K562 (cell line): ENCODE results near the gene PRR11. TPM values are rescaled to one million over a fixed set of nuclear protein-coding genes. Genes with fewer than 3 reads are reported as not detected.

ENCODE experiments used
- ARNT ChIP-seq, 2 experiments: fragments of 450-650 bp; IDR thresholded peaks; 2 replicates each; pipeline ENCODE4 v1.6.1; 2016; ENCODE audit warnings: mild to moderate bottlenecking in 1 of 2
- NFXL1 ChIP-seq: fragments of 450-650 bp; formaldehyde crosslinking; IDR thresholded peaks from 2 replicates; pipeline ENCODE4 v1.4.0; 2021; ENCODE audit warnings: mild to moderate bottlenecking
- RNF2 ChIP-seq: sonication (generic); IDR thresholded peaks from 2 replicates; pipeline ENCODE4 v1.6.1; 2016
- TAF1 ChIP-seq: IDR thresholded peaks from 2 replicates; pipeline ENCODE4 v1.6.1; 2011; ENCODE audit warnings: mild to moderate bottlenecking, low read length, moderate library complexity; ENCODE audit not compliant: insufficient read depth, control insufficient read depth, severe bottlenecking; ENCODE audit errors: extremely low read depth
- XRCC5 ChIP-seq: fragments of 200-400 bp; formaldehyde crosslinking; IDR thresholded peaks from 2 replicates; pipeline ENCODE4 v1.6.1; 2017; ENCODE audit warnings: low read depth, mild to moderate bottlenecking, low read length
- ZNF224 ChIP-seq: sonication (generic); formaldehyde crosslinking; IDR thresholded peaks from 2 replicates; pipeline ENCODE4 v1.8.0; 2022; ENCODE audit warnings: mild to moderate bottlenecking, missing genetic modification reagents
- ZNF561 ChIP-seq: fragments of 450-650 bp; formaldehyde crosslinking; conservative IDR thresholded peaks from 2 replicates; pipeline ENCODE4 v1.4.0; 2020; ENCODE audit warnings: mild to moderate bottlenecking, moderate library complexity
- polyA plus RNA-seq, 8 experiments: library from polyadenylated mRNA; depleted of rRNA in 4 of 8; stranded (reverse) in 5 of 8; unstranded in 3 of 8; fragments of >200 nt; fragmentation: Nextera tagmentation in 2 of 8; fragmentation: Illumina TruSeq in 1 of 8; extraction: Ambion mirVana in 2 of 8; extraction: Trizol in 1 of 8; gene quantifications; 2 replicates each; pipeline versions ENCODE4 v1.2.1 to v1.2.3, GENCODE V29; 2011 to 2014; ENCODE audit warnings: inconsistent platforms in 1 of 8, missing spikeins in 1 of 8
- total RNA-seq, 7 experiments: library from RNA; depleted of rRNA in 6 of 7; stranded (reverse); fragments of >200 nt in 6 of 7; fragmentation: Illumina TruSeq in 2 of 7; extraction: Trizol in 2 of 7; gene quantifications; 2 replicates each; pipeline versions ENCODE4 v1.2.1 to v1.2.3, GENCODE V29; 2011 to 2021; ENCODE audit warnings: low replicate concordance in 1 of 7
- TF ChIP-seq, protein P1 (sequence below): fragments of 450-650 bp; IDR thresholded peaks from 2 replicates; pipeline ENCODE4 v1.6.1; 2016; ENCODE audit warnings: mild to moderate bottlenecking, moderate library complexity
- TF ChIP-seq, protein P2 (sequence below), 2 experiments: IDR thresholded peaks; 2 replicates each; pipeline ENCODE4 v1.6.1; 2011; ENCODE audit warnings: borderline replicate concordance in 1 of 2, control low read depth in 1 of 2, low read depth in 1 of 2, low read length in 1 of 2, mild to moderate bottlenecking in 1 of 2, mixed read lengths in 1 of 2, moderate library complexity in 1 of 2; ENCODE audit not compliant: insufficient read depth in 1 of 2, insufficient read length in 1 of 2, poor library complexity in 1 of 2, severe bottlenecking in 1 of 2; ENCODE audit errors: extremely low read depth in 1 of 2
- TF ChIP-seq, protein P3 (sequence below), 2 experiments: fragments of 250-450 bp in 1 of 2; fragments of 450-650 bp in 1 of 2; sonication (Bioruptor Pico) in 1 of 2; IDR thresholded peaks; 2 replicates each; pipeline versions ENCODE4 v1.6.1 to v1.8.0; 2016 to 2021; ENCODE audit warnings: mild to moderate bottlenecking in 2 of 2, moderate library complexity in 2 of 2, missing compliant biosample characterization in 1 of 2, missing genetic modification characterization in 1 of 2
- TF ChIP-seq, protein P4 (sequence below): fragments of 450-650 bp; IDR thresholded peaks from 2 replicates; pipeline ENCODE4 v1.7.1; 2018; ENCODE audit warnings: mild to moderate bottlenecking, low read depth; ENCODE audit not compliant: partially characterized antibody

The PRR11 gene
- total and polyA plus RNA-seq, 9 of the 15 experiments (the other 6 are each of a cell fraction or from before 2014, with no cell fraction given), result 13.3 to 75.2 (median 46.4) TPM

DNA sequence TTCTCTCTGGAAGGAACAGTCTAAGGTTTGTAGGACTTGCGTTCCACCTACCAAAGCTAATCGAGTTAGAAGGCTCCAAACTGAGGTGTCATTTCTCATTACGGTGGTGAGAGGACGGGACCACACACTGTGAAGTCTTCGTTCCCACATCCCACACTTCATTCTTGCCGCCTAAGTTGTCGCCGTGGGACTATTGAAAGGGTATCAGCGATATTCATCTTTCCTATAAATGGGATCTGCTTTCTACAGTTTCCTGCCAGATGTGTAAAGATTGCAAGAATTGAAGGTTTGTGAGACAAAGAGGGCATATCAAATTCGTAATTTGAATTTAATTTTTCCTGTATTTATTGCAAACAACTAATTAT, 48.3 kb upstream of the PRR11 start (continued):
- TF ChIP-seq, protein P1, sequence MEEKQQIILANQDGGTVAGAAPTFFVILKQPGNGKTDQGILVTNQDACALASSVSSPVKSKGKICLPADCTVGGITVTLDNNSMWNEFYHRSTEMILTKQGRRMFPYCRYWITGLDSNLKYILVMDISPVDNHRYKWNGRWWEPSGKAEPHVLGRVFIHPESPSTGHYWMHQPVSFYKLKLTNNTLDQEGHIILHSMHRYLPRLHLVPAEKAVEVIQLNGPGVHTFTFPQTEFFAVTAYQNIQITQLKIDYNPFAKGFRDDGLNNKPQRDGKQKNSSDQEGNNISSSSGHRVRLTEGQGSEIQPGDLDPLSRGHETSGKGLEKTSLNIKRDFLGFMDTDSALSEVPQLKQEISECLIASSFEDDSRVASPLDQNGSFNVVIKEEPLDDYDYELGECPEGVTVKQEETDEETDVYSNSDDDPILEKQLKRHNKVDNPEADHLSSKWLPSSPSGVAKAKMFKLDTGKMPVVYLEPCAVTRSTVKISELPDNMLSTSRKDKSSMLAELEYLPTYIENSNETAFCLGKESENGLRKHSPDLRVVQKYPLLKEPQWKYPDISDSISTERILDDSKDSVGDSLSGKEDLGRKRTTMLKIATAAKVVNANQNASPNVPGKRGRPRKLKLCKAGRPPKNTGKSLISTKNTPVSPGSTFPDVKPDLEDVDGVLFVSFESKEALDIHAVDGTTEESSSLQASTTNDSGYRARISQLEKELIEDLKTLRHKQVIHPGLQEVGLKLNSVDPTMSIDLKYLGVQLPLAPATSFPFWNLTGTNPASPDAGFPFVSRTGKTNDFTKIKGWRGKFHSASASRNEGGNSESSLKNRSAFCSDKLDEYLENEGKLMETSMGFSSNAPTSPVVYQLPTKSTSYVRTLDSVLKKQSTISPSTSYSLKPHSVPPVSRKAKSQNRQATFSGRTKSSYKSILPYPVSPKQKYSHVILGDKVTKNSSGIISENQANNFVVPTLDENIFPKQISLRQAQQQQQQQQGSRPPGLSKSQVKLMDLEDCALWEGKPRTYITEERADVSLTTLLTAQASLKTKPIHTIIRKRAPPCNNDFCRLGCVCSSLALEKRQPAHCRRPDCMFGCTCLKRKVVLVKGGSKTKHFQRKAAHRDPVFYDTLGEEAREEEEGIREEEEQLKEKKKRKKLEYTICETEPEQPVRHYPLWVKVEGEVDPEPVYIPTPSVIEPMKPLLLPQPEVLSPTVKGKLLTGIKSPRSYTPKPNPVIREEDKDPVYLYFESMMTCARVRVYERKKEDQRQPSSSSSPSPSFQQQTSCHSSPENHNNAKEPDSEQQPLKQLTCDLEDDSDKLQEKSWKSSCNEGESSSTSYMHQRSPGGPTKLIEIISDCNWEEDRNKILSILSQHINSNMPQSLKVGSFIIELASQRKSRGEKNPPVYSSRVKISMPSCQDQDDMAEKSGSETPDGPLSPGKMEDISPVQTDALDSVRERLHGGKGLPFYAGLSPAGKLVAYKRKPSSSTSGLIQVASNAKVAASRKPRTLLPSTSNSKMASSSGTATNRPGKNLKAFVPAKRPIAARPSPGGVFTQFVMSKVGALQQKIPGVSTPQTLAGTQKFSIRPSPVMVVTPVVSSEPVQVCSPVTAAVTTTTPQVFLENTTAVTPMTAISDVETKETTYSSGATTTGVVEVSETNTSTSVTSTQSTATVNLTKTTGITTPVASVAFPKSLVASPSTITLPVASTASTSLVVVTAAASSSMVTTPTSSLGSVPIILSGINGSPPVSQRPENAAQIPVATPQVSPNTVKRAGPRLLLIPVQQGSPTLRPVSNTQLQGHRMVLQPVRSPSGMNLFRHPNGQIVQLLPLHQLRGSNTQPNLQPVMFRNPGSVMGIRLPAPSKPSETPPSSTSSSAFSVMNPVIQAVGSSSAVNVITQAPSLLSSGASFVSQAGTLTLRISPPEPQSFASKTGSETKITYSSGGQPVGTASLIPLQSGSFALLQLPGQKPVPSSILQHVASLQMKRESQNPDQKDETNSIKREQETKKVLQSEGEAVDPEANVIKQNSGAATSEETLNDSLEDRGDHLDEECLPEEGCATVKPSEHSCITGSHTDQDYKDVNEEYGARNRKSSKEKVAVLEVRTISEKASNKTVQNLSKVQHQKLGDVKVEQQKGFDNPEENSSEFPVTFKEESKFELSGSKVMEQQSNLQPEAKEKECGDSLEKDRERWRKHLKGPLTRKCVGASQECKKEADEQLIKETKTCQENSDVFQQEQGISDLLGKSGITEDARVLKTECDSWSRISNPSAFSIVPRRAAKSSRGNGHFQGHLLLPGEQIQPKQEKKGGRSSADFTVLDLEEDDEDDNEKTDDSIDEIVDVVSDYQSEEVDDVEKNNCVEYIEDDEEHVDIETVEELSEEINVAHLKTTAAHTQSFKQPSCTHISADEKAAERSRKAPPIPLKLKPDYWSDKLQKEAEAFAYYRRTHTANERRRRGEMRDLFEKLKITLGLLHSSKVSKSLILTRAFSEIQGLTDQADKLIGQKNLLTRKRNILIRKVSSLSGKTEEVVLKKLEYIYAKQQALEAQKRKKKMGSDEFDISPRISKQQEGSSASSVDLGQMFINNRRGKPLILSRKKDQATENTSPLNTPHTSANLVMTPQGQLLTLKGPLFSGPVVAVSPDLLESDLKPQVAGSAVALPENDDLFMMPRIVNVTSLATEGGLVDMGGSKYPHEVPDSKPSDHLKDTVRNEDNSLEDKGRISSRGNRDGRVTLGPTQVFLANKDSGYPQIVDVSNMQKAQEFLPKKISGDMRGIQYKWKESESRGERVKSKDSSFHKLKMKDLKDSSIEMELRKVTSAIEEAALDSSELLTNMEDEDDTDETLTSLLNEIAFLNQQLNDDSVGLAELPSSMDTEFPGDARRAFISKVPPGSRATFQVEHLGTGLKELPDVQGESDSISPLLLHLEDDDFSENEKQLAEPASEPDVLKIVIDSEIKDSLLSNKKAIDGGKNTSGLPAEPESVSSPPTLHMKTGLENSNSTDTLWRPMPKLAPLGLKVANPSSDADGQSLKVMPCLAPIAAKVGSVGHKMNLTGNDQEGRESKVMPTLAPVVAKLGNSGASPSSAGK, result peak; percentile 67; the same call in 1 of the 2 replicates
- TF ChIP-seq, protein P2, sequence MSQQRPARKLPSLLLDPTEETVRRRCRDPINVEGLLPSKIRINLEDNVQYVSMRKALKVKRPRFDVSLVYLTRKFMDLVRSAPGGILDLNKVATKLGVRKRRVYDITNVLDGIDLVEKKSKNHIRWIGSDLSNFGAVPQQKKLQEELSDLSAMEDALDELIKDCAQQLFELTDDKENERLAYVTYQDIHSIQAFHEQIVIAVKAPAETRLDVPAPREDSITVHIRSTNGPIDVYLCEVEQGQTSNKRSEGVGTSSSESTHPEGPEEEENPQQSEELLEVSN (IDR thresholded peaks at IDR 0.05; ENCODE audit: borderline replicate concordance in 1 of 2, extremely low read depth in 1 of 2, insufficient read depth in 1 of 2, insufficient read length in 1 of 2, low read depth in 1 of 2, low read length in 1 of 2, poor library complexity in 1 of 2, severe bottlenecking in 1 of 2), result peak in 1 of 2 experiments; percentile 25
- TF ChIP-seq ZNF561 (CRISPR knock-in tag), result no peak
- TF ChIP-seq, protein P3, sequence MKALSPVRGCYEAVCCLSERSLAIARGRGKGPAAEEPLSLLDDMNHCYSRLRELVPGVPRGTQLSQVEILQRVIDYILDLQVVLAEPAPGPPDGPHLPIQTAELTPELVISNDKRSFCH (CRISPR knock-in tag; IDR thresholded peaks at IDR 0.05), result no peak
- TF ChIP-seq, protein P3 (tag; IDR thresholded peaks at IDR 0.05), result 0 out of 2 replicates have a peak, but pooled peaks have one; percentile 49
- TF ChIP-seq, protein P4, sequence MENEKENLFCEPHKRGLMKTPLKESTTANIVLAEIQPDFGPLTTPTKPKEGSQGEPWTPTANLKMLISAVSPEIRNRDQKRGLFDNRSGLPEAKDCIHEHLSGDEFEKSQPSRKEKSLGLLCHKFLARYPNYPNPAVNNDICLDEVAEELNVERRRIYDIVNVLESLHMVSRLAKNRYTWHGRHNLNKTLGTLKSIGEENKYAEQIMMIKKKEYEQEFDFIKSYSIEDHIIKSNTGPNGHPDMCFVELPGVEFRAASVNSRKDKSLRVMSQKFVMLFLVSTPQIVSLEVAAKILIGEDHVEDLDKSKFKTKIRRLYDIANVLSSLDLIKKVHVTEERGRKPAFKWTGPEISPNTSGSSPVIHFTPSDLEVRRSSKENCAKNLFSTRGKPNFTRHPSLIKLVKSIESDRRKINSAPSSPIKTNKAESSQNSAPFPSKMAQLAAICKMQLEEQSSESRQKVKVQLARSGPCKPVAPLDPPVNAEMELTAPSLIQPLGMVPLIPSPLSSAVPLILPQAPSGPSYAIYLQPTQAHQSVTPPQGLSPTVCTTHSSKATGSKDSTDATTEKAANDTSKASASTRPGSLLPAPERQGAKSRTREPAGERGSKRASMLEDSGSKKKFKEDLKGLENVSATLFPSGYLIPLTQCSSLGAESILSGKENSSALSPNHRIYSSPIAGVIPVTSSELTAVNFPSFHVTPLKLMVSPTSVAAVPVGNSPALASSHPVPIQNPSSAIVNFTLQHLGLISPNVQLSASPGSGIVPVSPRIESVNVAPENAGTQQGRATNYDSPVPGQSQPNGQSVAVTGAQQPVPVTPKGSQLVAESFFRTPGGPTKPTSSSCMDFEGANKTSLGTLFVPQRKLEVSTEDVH, result peak; percentile 66
- TF ChIP-seq RNF2, result peak; percentile 10
- TF ChIP-seq NFXL1, result no peak
- TF ChIP-seq ARNT (IDR thresholded peaks at IDR 0.05), result peak in 1 of 2 experiments; percentile 67; a peak in 1 of 4 replicates
- no peak for TF ChIP-seq XRCC5
- TF ChIP-seq ZNF224 (CRISPR knock-in tag), result peak; percentile 7; the same call in 1 of the 2 replicates
- TF ChIP-seq TAF1, result peak; percentile 10
